ENCODE measurements around the gene TEPSIN.

Gene TEPSIN

DNA sequence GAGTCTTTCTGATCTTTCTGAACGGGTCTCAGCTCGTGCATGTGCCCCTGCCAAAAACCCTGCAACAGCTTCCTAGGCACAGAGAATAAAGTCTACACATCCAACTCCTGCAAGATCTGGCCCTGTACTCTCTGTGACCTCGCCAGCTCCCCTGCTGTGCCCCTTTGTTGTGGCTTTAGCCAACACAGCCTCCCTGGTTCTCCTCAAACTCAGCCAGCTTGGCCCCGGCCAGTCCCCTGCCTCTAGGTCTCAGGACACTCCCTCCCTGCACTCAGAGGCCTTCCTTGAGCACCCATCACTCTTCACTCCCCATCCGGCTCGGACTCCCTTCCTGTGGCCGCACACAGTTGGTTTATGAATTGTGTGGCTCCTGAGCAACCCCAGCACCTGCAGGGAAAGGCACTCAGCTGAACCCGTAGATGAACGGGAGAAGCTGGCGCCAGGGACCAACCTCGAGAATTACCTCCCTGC, 17.4 kb downstream of the TEPSIN start:
- ATAC-seq = no peak
- no peak for DNase-seq

DNA sequence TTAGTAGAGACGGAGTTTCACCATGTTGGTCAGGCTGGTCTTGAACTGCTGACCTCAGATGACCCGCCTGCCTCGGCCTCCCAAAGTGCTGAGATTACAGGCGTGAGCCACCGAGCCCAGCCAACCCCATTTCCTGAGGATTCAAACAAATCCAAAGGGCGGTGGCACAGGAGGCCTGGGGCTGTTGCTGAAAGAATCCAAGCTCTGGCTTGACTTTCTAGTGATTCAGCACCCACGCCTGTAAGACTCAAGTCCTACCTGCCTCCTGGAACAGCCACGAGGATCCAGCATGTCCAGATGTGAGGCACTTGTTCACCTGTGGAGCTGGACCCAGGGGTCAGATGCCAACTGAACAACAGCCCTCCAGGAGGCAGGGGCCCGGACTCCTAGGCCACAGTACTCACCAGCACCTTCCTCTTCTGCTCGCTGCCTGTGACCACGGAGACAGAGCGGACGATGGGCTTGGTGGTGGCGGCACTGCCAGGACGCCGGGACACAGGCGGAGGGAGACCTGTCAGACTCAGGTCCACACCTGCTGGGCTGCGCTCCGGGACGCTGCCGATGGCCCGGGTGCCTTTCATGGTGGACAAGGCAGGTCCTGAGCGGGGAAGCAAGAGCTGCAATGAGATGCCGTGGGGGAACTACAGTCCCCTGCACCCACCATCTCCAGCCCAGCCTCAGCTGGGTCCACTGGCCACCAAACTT, 19.2 kb downstream of the TEPSIN start:
- ATAC-seq = no peak

DNA sequence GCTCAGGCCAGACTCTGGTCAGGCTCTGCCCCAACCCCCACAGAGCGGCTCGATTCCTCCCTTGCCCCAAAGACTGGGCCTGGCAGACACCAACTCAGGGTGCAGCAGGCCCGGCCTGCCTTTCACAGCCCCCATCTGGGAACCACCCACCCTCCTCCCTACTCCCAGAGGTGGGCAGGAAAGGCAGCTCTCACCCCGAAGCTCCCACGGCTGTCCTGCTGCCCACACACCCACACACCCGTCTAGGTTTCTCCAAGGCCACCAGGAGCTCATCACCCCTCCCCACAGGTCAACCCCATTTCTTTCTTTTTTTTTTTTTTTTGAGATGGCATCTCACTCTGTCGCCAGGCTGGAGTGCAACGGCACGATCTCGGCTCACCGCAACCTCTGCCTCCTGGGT, 19.9 kb downstream of the TEPSIN start:
- ATAC-seq (no peak), DNase-seq (no peak)

More for the DNA sequence above, 19.2 kb downstream of the TEPSIN start:
- no peak for DNase-seq

DNA sequence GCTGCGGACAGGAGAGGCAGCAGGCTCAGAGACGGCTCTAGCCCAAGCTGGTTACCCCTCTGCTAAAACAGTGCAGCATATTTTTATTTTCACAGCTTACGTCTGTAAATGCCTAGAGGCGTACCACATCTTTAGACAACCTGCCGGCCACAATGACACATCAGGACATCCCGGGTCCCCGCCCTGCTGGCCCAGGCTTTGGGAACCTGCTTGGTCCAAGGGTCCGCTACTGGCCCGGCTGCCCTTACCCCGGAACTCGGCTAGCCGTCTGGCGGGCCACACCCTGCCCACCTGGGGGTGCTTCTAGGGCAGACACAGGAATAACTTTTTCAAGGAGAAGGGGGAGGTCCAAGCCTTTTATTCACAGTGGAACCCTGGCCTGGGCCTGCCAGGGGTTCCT, 20.4 kb downstream of the TEPSIN start:
- no peak for ATAC-seq

DNA sequence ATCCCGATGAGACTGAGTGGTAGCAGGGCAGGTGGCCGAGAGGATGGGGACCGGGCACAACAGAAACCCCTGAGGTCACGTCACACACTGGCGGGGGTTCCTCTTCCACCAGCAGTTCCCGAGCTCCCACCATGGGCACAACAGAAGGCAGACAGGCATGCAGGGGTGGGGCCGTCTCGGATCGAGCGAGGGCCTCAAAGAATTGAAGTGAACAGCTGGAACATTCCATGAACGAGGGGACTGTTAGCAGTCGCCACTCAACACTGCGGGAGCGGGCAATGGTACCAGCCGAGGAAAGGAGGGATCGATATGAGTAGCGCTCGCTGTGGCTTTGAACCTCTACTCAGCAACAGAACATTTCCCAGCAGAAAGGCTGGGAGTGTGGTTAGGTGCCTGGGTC, 21.4 kb downstream of the TEPSIN start:
- ATAC-seq = no peak
- no peak for DNase-seq

More for the DNA sequence above, 20.4 kb downstream of the TEPSIN start:
- no peak for DNase-seq

DNA sequence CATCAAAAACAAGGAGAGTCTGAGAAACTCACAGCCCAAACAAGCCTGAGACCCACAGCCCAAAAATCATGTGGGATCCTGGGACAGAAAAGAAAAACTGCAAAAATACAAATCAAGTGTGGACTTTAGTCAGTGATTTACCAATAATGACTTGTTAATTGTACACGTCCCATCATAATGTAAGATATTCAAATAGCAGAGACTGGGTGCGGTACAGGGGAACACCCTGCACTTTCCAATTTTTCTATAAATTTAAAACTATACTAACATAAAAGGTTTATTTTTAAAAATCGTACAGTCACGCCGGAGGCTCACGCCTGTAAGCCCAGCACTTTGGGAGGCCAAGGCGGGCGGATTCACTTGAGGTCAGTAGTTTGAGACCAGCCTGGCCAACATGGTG, 24.9 kb downstream of the TEPSIN start:
- DNase-seq (no peak), ATAC-seq (no peak)

DNA sequence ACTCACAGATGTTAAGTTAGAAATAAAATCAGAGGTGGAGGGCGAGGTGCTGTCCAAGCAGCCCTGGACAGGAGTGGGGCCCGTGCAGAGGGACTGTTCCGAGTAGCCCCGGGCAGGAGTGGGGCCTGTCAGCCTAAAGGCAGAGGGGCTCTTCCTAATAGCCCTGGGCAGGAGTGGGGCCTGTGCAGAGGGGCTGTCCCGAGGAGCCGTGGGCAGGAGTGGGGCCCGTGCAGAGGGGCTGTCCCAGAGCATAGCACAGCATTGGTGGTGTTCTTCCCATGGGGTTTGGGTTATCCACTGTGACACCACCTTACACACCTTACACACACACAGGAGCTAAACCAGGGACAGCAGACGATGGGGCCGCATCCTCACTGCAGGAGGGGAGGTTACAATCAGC, 26.5 kb downstream of the TEPSIN start:
- DNase-seq = no peak
- no peak for ATAC-seq

DNA sequence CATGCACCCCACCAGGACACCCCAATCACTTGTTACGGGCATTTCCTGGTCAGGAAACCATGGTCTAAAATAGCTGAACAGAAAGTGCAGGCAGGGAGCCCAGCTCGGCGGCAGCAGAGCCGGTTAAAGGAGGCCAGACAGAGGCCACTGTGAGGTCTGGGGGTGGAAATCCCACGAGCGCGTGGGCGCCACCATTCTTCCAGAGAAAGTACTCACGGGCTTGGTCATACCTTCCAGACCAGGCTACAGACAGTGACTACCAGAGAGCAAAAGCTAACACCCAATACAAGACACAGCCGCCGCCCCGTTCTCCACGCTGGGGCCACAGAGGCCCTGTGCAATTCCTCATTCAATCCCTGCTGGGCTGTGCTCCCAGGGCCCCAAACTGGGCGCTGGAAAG, 28.0 kb downstream of the TEPSIN start:
- DNase-seq (no peak), ATAC-seq (no peak)

DNA sequence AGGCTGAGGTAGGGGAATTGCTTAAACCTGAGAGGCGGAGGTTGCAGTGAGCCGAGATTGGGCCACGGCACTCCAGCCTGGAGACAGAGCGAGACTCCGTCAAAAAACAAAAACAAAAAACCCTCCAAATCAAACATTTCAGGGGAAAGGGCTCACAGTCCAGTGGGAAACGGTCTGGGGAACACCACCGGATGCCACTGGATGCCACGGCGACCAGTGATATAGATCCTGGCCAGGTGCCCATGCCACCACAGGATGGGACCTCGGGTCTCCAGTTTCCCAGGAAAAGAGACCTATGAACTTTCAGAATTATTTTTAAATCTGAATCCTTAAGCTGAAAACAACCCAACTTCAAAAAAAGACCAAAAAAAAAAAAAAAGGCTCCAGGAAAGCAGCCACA, 28.4 kb downstream of the TEPSIN start:
- ATAC-seq (no peak), DNase-seq (no peak)

DNA sequence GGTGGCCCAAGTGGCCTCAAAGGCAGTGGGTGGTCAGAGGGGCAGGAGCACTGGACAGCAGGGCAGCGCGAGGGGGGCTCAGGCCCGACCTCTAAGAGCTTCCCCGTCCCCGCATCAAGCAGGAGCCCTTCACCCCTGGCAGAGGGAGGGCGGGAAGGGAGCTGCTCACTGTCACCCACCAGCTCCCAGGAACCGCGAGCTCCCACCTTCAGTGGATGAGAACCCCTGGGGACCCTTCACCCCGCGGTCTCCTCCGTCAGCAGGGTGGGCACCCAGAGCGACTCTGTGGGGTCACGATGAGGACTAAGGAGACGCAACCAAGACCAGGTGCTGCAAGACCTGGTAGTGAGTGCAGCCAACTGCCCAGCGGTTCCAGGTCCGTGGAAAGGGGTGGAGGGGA, 29.7 kb downstream of the TEPSIN start:
- no peak for DNase-seq
- ATAC-seq = no peak

DNA sequence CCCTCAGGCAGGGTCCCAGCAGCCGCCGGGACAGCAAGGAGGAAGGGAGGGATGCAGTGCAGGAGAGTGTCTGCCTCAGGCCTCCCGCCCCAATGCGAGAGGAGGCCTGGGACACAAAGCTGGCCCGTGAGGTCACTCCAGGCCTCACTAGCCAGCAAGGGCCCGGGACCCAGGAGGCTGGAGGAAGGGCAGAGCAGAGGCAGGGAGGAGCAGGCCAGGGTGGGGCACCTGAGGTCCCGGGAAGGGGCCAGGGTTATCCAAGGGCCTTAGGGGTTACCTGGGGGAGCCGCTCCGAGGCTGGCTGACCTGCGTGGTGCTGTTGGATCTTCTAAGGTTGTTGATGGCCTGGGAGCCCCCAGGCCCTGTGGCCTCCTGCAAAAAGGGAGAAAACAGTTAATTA, 30.2 kb downstream of the TEPSIN start:
- no peak for ATAC-seq
- no peak for DNase-seq

DNA sequence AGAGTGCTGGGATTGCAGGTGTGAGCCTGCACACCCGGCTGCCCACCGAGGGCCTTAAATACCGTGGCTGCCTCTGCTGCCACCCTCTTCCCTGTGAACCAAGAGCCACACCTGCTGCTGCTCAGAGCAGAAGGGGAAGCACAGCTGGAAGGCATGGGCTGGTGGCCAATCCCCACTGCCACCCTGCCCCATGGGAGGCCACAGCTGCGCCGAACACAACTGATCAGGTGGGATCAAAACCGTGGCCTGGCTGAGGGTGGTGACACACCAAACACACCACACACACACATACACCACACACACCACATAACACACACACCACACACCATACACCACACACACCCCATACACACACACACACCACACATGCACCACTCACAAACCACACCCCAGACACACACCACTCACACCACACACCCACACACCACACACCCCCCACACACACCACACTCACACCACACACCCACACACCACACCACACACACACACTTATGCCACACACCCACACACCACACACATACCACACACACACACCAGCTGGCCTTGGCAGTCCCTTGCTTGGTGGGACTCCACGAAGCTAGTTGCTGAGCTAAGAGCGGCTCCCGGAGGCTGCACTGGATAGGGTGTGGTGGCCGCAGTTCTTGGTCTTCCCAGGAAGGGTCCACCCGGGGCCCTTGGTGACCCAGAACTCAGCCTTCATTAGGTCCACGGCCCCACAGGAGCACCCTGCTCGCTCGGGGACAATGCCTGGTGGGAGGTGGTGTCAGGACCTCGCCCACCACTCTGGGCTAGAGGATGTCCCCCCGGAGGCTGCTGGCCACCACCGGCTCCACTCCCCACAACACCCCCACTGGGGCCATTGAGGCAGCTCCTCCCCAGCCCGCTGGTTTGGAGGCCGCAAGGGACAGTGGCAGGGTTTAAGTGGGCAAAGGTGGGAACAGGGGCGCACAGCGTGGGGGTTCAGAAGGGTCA, 31.0 kb downstream of the TEPSIN start:
- DNase-seq = no peak

DNA sequence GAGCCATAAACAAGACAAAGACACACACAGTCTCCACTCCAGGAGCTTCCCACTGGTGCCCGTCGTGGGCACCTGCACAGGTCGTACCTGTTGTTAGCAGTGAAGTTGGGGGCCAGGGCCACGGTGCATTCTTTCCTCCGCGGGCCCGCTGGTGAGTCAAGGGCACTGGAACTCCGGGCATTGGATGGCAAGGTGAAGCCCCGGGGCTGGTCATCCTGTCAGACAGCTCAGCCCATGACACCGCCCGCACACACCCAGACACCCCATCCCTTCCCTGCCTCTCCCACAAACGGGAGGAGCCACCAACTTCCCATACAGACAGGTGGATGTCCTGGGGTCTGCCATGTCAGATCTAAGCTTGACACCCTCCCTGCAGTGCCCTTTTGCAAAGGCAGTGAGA, 32.2 kb downstream of the TEPSIN start:
- DNase-seq = no peak
- no peak for ATAC-seq

More for the DNA sequence above, 31.0 kb downstream of the TEPSIN start:
- no peak for ATAC-seq

DNA sequence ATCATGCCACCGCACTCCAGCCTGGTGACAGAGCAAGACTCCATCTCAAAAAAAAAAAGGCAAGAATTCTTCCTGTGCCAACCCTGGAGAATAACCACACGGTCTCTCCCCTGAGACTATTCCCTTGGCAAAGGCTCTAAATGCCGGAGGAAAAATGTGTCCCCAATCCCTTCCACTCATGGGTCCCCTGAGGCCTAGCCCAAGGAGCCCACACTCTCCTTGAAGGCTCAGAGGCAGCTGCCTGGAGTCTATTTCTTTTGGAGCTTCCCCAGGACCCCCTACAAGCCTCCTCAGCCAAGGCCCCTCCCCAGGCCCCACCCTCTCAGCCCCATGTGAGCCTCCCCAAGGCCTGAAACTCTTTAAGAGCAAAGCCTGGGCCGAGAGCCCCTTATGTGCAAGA, 32.7 kb downstream of the TEPSIN start:
- ATAC-seq = no peak
- no peak for DNase-seq

DNA sequence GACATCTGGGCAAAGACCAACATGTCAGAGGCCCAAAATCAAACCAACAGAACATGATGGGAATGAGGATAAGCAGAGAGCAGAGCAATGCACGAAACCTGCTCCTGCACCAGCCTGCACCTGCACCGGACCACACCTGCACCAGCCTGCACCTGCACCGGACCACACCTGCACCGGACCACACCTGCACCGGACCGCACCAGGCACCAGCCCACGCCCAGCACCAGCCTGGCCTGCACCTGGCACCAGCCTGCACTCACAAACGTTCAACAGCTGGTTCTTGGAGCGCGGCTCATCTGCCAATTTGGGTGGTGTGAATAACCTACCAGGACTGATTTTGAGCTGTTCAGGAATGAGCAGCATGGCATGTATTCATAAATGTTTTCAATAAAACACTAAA, 34.3 kb downstream of the TEPSIN start:
- DNase-seq = no peak
- ATAC-seq = no peak

DNA sequence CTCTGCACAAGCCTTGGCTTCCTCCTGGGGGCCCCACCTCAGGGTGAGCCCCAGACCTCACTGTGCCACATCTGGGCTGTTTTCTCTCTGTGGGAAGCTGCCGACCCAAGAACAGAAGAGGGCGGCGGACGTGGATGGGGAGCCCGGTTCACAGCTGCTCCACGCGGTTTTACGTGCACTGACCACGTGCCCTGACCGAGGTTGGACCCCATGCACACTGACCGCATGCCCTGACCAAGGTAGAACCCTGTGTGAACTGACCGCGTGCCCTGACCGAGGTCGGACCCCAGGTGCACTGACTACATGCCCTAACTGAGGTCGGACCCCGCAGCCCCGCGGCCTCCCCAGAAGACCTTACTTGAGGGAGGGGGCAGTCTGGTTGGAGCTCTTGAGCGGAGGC, 35.7 kb downstream of the TEPSIN start:
- no peak for ATAC-seq
- DNase-seq = no peak

DNA sequence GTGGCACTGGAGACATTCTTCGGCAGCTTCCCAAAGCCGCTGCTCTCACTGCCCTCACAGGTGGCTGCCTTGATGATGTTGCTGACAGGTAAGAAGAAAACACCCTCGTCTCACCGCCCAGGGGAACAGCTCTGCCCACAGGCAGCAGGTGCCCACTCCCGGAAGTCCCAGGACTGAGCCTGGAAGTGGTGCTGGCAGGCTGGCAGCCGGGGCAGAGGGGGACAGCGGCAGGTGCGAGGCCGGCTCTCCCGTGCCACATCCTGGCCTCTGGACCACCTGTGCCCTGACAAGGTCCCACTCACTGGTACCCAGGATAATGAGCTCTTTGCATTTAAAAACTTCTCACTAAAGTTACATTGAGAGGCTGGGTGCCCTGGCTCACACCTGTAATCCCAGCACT, 36.5 kb downstream of the TEPSIN start:
- no peak for ATAC-seq
- no peak for DNase-seq

DNA sequence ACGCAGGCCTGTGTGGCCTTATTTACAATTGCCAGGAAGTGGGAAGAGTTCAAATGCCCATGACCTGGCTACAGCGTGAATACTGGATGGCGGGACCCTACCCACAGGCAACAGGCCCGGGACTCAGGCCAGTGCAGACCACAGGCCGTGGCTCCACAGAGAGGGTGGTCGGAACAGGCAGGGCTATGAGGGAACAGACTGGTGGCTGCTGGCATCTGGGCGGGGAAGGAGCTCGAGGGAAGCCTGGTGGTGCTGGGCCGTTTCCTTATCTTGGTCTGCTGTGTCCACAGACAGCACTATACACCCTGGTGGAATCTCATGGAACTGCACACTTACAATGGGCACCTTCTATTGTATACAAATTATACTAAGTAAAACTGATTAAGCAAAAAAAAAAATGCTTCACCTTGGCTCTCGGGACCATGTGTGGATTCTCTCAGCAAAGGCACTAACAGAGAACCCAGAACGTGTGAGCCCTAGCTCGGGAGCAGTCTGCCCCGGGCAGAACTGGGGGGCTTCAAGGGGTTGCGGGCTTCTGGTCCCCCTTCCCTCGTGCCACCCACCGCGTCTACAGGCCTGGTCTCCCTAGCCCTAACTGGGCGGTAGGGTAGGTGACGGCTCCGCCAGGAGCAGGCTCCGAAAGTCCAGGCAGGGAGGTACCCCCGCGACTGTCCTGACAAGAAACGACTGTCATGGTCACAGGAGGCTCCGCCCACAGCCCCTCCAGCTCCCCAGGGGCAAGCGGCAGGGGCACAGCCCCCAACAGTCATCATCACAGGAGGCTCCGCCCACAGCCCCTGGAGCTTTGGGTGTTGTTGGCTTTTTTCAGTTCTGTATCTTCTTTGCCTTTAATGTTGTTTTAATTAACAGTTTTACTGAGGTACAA, 37.9 kb downstream of the TEPSIN start:
- DNase-seq (peak; percentile 27), ATAC-seq (peak; percentile 48)

DNA sequence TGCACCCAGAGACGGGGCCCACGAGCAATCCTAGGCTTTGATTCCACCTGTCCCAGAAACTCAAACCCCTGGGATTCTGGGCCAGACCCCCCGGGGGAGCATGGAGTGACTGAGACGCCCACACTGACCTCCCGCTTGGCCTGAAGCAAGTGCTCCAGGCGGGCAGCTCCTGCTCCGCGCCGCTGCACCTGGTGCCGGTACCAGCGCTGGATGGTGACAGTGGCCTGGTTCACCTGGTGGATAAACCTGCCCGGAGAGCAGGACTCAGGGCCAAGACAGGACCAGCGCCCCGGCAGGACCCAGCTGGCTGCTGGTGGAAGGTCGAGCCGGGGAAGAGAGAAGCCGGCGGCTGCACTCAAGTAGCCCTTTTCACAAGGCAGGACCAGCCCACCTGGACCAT, 38.7 kb downstream of the TEPSIN start:
- DNase-seq = no peak
- no peak for ATAC-seq

DNA sequence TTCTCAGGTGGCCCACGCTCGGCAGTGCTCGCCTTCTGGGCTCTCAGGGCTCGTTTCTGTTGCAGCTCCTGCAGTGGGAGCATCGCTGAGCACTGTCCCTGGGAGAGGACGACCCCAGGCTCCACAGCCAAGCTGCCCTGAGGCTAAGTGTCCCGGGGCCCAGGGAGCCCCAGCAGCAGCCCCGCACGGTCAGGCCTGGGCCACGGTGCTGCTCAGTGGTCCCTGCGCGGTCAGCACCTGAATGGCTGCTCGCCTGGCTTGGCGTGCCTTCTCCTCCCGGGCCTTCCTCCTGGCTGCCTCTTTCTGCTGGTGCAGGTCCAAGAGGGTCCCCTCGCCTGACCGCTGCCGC, 39.4 kb downstream of the TEPSIN start:
- ATAC-seq (no peak), DNase-seq (no peak)

DNA sequence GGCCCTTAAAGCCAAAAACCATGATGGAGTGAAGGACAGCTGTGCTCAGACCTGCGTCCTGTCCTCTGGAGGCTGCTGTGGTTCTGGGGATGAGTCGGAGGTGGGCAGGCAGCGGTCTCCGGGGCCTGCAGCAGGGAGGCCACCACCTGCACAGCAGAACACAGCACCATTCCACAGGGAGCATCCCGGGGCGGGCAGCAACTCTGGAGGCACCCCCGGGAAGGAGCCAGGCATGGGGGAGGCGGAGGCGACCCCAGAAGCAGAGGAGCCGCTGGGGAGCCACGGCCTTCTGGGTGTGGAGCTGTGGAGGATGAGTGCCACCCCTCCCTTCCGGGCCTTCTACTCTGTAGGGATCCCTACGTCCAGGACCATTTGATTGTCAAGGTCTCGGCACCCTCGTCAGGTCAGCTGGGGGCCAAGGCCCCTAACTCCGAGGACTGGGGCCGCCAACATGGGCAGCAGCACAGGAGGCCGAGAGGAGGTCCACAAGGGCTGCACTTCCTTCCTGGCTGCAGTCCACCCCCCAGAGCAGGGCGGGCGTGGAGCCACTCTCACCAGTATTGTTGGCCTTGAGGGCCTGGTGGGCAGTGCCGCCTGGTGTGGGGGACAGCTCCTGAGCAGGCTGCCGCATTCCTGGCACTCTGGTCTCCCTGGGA, 39.9 kb downstream of the TEPSIN start:
- ATAC-seq (no peak), DNase-seq (no peak)
